Panc1 (cell line): Measurements from ENCODE around the gene OSTC. TPM values are rescaled to one million over a fixed set of nuclear protein-coding genes. Genes with fewer than 3 reads are reported as not detected.
A peak's percentile ranks its signal among the peaks of the same experiment; 100 is the strongest.

Experiments
- ATAC-seq: fragments of 200-7000 bp; cut with Tn5 transposase; 2 replicates; pipeline ENCODE4 v1.9.1; 2020; ENCODE audit warnings: mild to moderate bottlenecking, moderate library complexity
- BruUV-seq: library from RNA; stranded (reverse); fragments of 400-500 nt; replicated peaks from 2 replicates; lab custom pipeline; 2021; lab: Mats Ljungman, UMichigan
- CTCF ChIA-PET: fragments of 300-600 bp; sonication (Branson Sonifier 250); formaldehyde crosslinking; loops from one replicate; lab custom pipeline; 2022; ENCODE audit warnings: antibody characterized with exemption; lab: Charles Lee
- POLR2A ChIA-PET: fragments of 300-600 bp; sonication (Branson Sonifier 250); formaldehyde crosslinking; loops from one replicate; lab custom pipeline; 2022; ENCODE audit warnings: antibody characterized with exemption; lab: Charles Lee
- DNase-seq: peaks from one replicate; pipeline ENCODE4 v3.0.0-alpha.2; 2010; ENCODE audit warnings: low read depth, low spot score
- H3K27ac ChIP-seq: 2 replicates; pipeline ENCODE4 v1.5.1; 2011; ENCODE audit warnings: mild to moderate bottlenecking, low read length, inconsistent platforms
- H3K27me3 ChIP-seq: fragments of 200-500 bp; sonication (Bioruptor generic); 2 replicates; pipeline ENCODE4 v1.6.0; 2014; ENCODE audit warnings: low read length, inconsistent platforms; ENCODE audit not compliant: control insufficient read depth, insufficient read depth
- H3K36me3 ChIP-seq: fragments of 200-500 bp; sonication (Bioruptor generic); 2 replicates; pipeline ENCODE4 v1.5.1; 2014; ENCODE audit warnings: inconsistent platforms, mild to moderate bottlenecking, low read length, moderate library complexity; ENCODE audit not compliant: control insufficient read depth, insufficient read depth
- H3K4me1 ChIP-seq: 2 replicates; pipeline ENCODE4 v1.5.1; 2011; ENCODE audit warnings: inconsistent platforms, mild to moderate bottlenecking, low read length, moderate library complexity; ENCODE audit not compliant: control insufficient read depth, insufficient read depth
- H3K4me3 ChIP-seq, 2 experiments: 2 replicates each; pipeline ENCODE4 v1.5.1; 2011 to 2012; ENCODE audit warnings: low read depth in 2 of 2, low read length in 2 of 2, mild to moderate bottlenecking in 2 of 2, inconsistent platforms in 1 of 2, moderate library complexity in 1 of 2
- H3K9me3 ChIP-seq: fragments of 200-500 bp; sonication (Bioruptor generic); 2 replicates; pipeline ENCODE4 v1.5.1; 2014; ENCODE audit warnings: low read depth, mild to moderate bottlenecking, inconsistent platforms, low read length, moderate library complexity; ENCODE audit not compliant: control insufficient read depth, insufficient read depth
- CTCF ChIP-seq: fragments of 450-650 bp; IDR thresholded peaks from 2 replicates; pipeline ENCODE4 v1.5.1; 2017; ENCODE audit warnings: mild to moderate bottlenecking
- POLR2AphosphoS5 ChIP-seq: IDR thresholded peaks from 2 replicates; pipeline ENCODE4 v1.6.1; 2012; ENCODE audit warnings: mild to moderate bottlenecking, low read depth, low read length, moderate library complexity
- SIN3A ChIP-seq: IDR thresholded peaks from 2 replicates; pipeline ENCODE4 v1.6.1; 2012; ENCODE audit warnings: low read depth, mild to moderate bottlenecking, low read length, moderate library complexity, borderline replicate concordance; ENCODE audit not compliant: insufficient read depth
- TCF7L2 ChIP-seq: IDR thresholded peaks from 2 replicates; pipeline ENCODE4 v1.6.1; 2011; ENCODE audit warnings: mild to moderate bottlenecking, low read depth, low read length, inconsistent platforms
- in situ Hi-C: cut with HindIII; loops from 2 replicates; pipeline ENCODE4 v1.10.0; 2016; ENCODE audit warnings: low sequenced_read_pairs, low pct_unique_long_range_greater_than_20kb
- intact Hi-C: fragments of 100-400 bp; cut with micrococcal nuclease; formaldehyde crosslinking; loops from one replicate; pipeline ENCODE4 v1.10.0; 2022; ENCODE audit not compliant: unreplicated experiment
- total RNA-seq: library from RNA; stranded (reverse); gene quantifications from one replicate; pipeline ENCODE4 v1.2.1, GENCODE V29; 2021; ENCODE audit not compliant: unreplicated experiment
- TF ChIP-seq, protein P1 (sequence below), 2 experiments: IDR thresholded peaks; 2 replicates each; pipeline ENCODE4 v1.6.1; 2011 to 2012; ENCODE audit warnings: low read depth in 2 of 2, control low read depth in 1 of 2, low read length in 1 of 2, mild to moderate bottlenecking in 1 of 2, moderate library complexity in 1 of 2; ENCODE audit not compliant: insufficient read depth in 1 of 2

OSTC gene
- total RNA-seq, 1 experiment from 2014 or later, result 57.8 TPM

DNA sequence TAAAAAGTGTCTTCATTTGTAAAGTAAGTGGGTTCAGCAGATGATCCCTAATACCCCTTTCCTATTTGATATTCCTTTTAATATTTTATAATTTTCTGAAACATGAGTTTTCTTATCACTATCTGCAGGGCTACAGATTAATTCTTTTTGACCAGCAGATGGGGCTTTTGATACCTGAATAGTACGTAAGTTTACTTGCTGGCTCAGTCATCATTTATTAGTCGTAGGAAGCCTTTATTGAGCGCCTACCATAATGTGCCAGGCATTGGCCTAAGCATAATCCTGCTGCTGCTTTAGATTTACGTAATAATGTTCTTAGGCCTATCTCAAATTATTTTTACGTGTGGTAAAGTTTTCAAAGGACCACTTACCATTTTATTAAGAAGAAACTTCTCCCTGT is 33.1 kb downstream of the OSTC start:
- in situ Hi-C loops, result no loop called here

DNA sequence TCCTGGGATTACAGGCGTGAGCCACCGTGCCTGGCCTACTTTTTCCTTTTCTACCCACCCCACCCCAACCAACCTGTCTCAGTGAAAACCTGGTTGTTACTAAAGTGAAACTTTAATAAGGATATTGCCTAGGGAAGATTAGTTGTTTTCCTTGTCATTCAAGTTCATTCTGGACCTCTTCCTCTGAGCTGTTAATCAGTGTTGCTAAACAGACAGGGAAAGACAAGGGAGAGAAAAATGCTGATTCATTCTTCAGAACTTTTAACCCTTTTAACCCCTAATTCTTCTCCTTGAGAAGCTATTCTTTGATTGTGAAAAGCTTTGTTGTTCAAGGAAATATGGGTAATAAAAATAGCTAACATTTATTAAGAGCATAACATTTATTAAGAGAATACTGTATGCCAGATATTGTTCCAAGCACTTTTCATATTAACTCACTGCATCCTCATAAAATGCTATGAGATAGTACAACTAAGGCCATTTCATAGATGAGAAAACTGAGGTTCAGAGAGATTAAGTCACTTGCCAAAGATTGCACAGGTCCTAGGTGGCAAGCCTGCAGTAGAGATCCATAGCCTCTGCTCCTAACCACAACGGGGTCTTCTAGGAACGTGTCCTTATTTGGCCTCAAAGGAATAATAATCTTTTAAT is 34.8 kb downstream of the OSTC start:
- Histone ChIP-seq H3K27ac (no peak overlapping the region), H3K27me3 (no peaks in the 10 kb centered on the region), H3K9me3 (no peaks in the 10 kb centered on the region), H3K36me3 (no peaks in the 10 kb centered on the region), H3K4me1 (no peaks in the 10 kb centered on the region), H3K4me3 (no peak overlapping the region)
- TF ChIP-seq SIN3A (no peak), CTCF (no peak), TCF7L2 (no peak), POLR2AphosphoS5 (no peak)
- TF ChIP-seq, protein P1, sequence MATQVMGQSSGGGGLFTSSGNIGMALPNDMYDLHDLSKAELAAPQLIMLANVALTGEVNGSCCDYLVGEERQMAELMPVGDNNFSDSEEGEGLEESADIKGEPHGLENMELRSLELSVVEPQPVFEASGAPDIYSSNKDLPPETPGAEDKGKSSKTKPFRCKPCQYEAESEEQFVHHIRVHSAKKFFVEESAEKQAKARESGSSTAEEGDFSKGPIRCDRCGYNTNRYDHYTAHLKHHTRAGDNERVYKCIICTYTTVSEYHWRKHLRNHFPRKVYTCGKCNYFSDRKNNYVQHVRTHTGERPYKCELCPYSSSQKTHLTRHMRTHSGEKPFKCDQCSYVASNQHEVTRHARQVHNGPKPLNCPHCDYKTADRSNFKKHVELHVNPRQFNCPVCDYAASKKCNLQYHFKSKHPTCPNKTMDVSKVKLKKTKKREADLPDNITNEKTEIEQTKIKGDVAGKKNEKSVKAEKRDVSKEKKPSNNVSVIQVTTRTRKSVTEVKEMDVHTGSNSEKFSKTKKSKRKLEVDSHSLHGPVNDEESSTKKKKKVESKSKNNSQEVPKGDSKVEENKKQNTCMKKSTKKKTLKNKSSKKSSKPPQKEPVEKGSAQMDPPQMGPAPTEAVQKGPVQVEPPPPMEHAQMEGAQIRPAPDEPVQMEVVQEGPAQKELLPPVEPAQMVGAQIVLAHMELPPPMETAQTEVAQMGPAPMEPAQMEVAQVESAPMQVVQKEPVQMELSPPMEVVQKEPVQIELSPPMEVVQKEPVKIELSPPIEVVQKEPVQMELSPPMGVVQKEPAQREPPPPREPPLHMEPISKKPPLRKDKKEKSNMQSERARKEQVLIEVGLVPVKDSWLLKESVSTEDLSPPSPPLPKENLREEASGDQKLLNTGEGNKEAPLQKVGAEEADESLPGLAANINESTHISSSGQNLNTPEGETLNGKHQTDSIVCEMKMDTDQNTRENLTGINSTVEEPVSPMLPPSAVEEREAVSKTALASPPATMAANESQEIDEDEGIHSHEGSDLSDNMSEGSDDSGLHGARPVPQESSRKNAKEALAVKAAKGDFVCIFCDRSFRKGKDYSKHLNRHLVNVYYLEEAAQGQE (IDR thresholded peaks at IDR 0.05; ENCODE audit: insufficient read depth in 1 of 2, low read depth in 2 of 2, low read length in 1 of 2), result no peak
- CTCF ChIA-PET, result no interaction called here
- no TSS peak for BruUV-seq
- in situ Hi-C loops, result no loop called here
- ATAC-seq (no peak), DNase-seq (no peak)
- intact Hi-C loops, result no loop called here
- POLR2A ChIA-PET, result no interaction called here

More for the DNA sequence above, 33.1 kb downstream of the OSTC start:
- Histone ChIP-seq H3K36me3 (no peaks in the 10 kb centered on the region), H3K4me3 (no peak overlapping the region), H3K27ac (no peak overlapping the region), H3K9me3 (no peaks in the 10 kb centered on the region), H3K27me3 (no peaks in the 10 kb centered on the region), H3K4me1 (no peaks in the 10 kb centered on the region)
- intact Hi-C loops, result loop anchor here (5.0 kb wide), 2 partner anchors 99 to 724 kb away; no protein-coding TSS in a partner anchor
- peak; percentile 8 for DNase-seq
- ATAC-seq, result peak; percentile 74; the same call in 1 of the 2 replicates
- no TSS peak for BruUV-seq
- POLR2A ChIA-PET, result no interaction called here
- TF ChIP-seq, protein P1 (IDR thresholded peaks at IDR 0.05; ENCODE audit: insufficient read depth in 1 of 2, low read depth in 2 of 2, low read length in 1 of 2), result no peak
- TF ChIP-seq CTCF, result peak; percentile 45; the same call in 1 of the 2 replicates
- CTCF ChIA-PET, result no interaction called here
